Stimulated activated memory B cell treated with anti-CD40 and anti-IgM and Interleukin-4, amounts not matched to agents 10 μg/mL and 1 μg/mL and 100 μg/mL, for 72 hours (primary cell): ENCODE measurements around the gene ABL2.
"Not testable (repeated sequence)": the region's sequence is repeated elsewhere in the genome, so short reads cannot be mapped to it uniquely, and the experiment has no call there.

Experiments
- ATAC-seq: fragments of 150-1000 bp; cut with Tn5 transposase; 2 replicates; pipeline ENCODE4 v1.10.0; 2021
- H3K27ac Mint-ChIP-seq: one replicate; pipeline ENCODE4 v1.8.0; 2022; ENCODE audit warnings: mild to moderate bottlenecking, mixed read lengths
- H3K27me3 Mint-ChIP-seq: one replicate; pipeline ENCODE4 v1.8.0; 2022; ENCODE audit warnings: mixed read lengths
- H3K36me3 Mint-ChIP-seq: one replicate; pipeline ENCODE4 v1.8.0; 2022; ENCODE audit warnings: mixed read lengths
- H3K4me1 Mint-ChIP-seq: one replicate; pipeline ENCODE4 v1.8.0; 2022; ENCODE audit warnings: mixed read lengths
- H3K4me3 Mint-ChIP-seq: one replicate; pipeline ENCODE4 v1.8.0; 2022; ENCODE audit warnings: mild to moderate bottlenecking, moderate library complexity, mixed read lengths
- H3K9me3 Mint-ChIP-seq: one replicate; pipeline ENCODE4 v1.8.0; 2022; ENCODE audit warnings: mixed read lengths

Gene ABL2

DNA sequence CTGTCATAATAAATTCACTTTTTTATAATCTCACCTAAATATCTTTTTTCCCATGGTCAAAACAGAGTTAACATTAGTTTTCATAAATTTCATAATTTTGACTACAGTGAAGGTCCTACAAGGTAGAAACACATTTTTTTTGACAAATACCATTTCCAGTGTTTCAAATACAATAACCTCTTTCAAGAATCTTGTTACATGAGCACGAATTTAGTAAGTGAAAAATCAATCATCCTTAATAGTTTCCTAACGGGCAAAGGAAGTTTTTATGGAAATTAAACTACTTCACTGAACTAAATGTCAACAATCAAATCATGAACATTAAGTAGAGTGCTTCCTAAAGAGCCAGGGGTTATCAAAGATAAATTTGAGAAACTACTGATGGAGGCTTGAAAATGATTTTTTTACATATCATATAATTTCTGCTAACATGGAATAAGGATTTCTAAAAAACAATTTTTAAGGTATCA lies 35.4 kb downstream of the ABL2 start:
- Mint-ChIP-seq H3K4me1 (peaks cover 41% of the 10 kb centered on the region), H3K27me3 (no peaks in the 10 kb centered on the region), H3K9me3 (no peaks in the 10 kb centered on the region), H3K36me3 (peaks cover 10% of the 10 kb centered on the region), H3K27ac (no peak overlapping the region), H3K4me3 (no peak overlapping the region)
- ATAC-seq = no peak

- no peaks in the 10 kb centered on the region for H3K9me3 Mint-ChIP-seq
- H3K4me3 Mint-ChIP-seq = no peak overlapping the region
- H3K27ac Mint-ChIP-seq = no peak overlapping the region
- ATAC-seq = no peak
- H3K27me3 Mint-ChIP-seq = no peaks in the 10 kb centered on the region
- peaks cover 45% of the 10 kb centered on the region for H3K4me1 Mint-ChIP-seq
- peaks cover 21% of the 10 kb centered on the region for H3K36me3 Mint-ChIP-seq
Observed at GRCh38 chr1:179190861-179191260, 38.6 kb downstream of the ABL2 start.

DNA sequence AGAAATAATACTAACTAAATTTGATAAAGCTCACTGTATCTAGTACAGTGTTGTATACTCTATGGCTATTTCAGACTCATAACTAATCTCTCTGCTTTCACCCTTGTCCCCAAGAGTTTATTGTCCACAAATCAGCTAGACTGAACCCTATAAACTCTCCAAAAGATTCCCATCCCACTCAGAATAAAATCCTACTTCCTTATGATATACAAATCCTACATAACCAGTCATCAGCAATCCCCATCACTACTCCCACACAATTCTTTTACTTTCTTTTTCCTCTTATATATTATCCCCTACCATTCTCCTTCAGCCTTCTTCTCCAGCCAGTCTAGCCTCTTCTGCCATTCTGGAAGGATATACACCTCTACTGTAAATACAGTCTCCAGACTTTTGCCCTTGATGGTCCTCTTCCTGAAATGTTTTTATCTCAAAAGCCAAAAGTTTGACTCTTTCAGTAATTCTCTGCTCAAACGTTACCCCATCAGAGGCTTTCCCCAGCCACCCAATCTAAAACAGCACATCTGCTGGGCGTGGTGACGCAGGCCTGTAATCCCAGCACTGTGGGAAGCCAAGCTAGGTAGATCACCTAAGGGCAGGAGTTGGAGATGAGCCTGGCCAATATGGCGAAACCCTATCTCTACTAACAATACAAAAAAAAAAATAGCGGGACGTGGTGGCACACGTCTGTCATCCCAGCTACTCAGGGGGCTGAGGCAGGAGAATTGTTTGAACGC lies 41.6 kb downstream of the ABL2 start:
- peaks cover 37% of the 10 kb centered on the region for H3K4me1 Mint-ChIP-seq
- ATAC-seq = no peak
- peaks cover 17% of the 10 kb centered on the region for H3K36me3 Mint-ChIP-seq
- peak overlapping the region; percentile 37 for H3K27ac Mint-ChIP-seq
- no peaks in the 10 kb centered on the region for H3K9me3 Mint-ChIP-seq
- no peak overlapping the region for H3K4me3 Mint-ChIP-seq
- no peaks in the 10 kb centered on the region for H3K27me3 Mint-ChIP-seq

- Mint-ChIP-seq H3K9me3 (no peaks in the 10 kb centered on the region), H3K27me3 (no peaks in the 10 kb centered on the region), H3K27ac (no peak overlapping the region), H3K4me3 (no peak overlapping the region), H3K36me3 (peaks cover 17% of the 10 kb centered on the region), H3K4me1 (peaks cover 36% of the 10 kb centered on the region)
- no peak for ATAC-seq
Observed at GRCh38 chr1:179187043-179187442, 42.4 kb downstream of the ABL2 start.

DNA sequence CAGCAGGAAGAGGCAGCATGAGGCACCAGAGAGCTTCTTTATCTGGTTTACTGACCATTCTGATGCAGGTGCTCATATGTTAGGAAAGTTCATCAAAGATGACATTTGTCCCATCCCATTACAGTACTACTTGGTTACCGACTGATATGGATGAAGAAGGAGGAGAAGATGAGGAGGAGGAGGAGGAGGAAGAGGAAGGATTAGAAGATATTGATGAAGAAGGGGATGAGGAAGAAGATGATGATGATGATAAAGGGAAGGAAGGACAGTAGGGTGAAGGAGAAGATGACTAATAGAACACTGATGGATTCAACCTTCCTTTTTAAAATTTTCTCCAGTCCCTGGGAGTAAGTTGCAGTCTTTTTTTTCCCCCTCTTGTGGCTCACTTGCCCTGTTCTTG lies 45.1 kb downstream of the ABL2 start:
- no peaks in the 10 kb centered on the region for H3K27me3 Mint-ChIP-seq
- ATAC-seq = no peak
- no peak overlapping the region for H3K4me3 Mint-ChIP-seq
- H3K4me1 Mint-ChIP-seq = peaks cover 39% of the 10 kb centered on the region
- no peaks in the 10 kb centered on the region for H3K9me3 Mint-ChIP-seq
- peaks cover 14% of the 10 kb centered on the region for H3K36me3 Mint-ChIP-seq
- H3K27ac Mint-ChIP-seq = no peak overlapping the region

DNA sequence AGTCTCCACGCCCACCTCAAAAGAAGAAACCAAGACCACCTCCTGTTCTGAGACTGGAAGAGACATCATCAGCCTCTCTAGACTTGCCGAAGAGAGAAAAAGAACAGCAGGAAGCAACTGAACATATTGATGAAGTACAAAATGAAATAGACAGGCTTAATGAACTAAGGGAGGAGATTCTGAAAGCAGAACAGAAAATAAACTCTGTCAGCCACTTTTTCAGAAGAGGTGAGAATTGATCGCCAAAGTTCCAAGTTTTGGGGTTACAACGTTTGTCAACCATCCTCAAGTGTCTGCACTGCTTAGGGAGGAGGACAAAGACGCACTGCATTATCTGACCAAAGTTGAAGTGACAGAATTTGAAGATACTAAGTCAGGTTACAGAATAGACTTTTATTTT lies 45.6 kb downstream of the ABL2 start:
- no peak for ATAC-seq
- Mint-ChIP-seq H3K9me3 (no peaks in the 10 kb centered on the region), H3K27me3 (no peaks in the 10 kb centered on the region), H3K36me3 (peaks cover 11% of the 10 kb centered on the region), H3K4me1 (peaks cover 39% of the 10 kb centered on the region), H3K27ac (no peak overlapping the region), H3K4me3 (no peak overlapping the region)

- Mint-ChIP-seq H3K4me1 (peaks cover 17% of the 10 kb centered on the region), H3K9me3 (no peaks in the 10 kb centered on the region), H3K36me3 (no peaks in the 10 kb centered on the region), H3K4me3 (no peak overlapping the region), H3K27me3 (no peaks in the 10 kb centered on the region), H3K27ac (no peak overlapping the region)
- no peak for ATAC-seq
Observed at GRCh38 chr1:179178950-179179349, 50.5 kb downstream of the ABL2 start.

DNA sequence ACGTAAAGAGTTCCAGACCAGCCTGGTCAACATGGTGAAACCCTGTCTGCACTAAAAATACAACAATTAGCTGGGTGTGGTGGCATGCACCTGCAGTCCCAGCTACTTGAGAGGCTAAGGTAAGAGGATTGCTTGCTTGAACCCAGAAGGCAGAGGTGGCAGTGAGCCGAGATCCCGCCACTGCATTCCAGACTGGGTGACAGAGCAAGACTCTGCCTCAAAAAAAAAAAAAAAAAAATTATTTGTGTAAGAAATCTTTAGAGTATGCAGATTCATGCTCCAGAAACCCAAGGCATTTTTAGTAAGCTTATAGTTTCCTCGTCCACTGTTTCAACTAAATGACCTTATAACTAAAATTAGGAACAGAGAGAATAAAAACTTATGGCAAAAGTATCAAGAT lies 51.3 kb downstream of the ABL2 start:
- no peaks in the 10 kb centered on the region for H3K27me3 Mint-ChIP-seq
- H3K9me3 Mint-ChIP-seq = no peaks in the 10 kb centered on the region
- H3K4me1 Mint-ChIP-seq = peaks cover 17% of the 10 kb centered on the region
- H3K36me3 Mint-ChIP-seq = no peaks in the 10 kb centered on the region
- no peak for ATAC-seq
- H3K4me3 Mint-ChIP-seq = no peak overlapping the region
- H3K27ac Mint-ChIP-seq = no peak overlapping the region

- Mint-ChIP-seq H3K36me3 (no peaks in the 10 kb centered on the region), H3K27me3 (no peaks in the 10 kb centered on the region), H3K27ac (no peak overlapping the region), H3K4me1 (peaks cover 17% of the 10 kb centered on the region), H3K4me3 (no peak overlapping the region), H3K9me3 (no peaks in the 10 kb centered on the region)
- no peak for ATAC-seq
Observed at GRCh38 chr1:179177615-179178014, 51.9 kb downstream of the ABL2 start.

- Mint-ChIP-seq H3K27me3 (no peaks in the 10 kb centered on the region), H3K4me3 (no peak overlapping the region), H3K36me3 (no peaks in the 10 kb centered on the region), H3K27ac (no peak overlapping the region), H3K9me3 (no peaks in the 10 kb centered on the region), H3K4me1 (peaks cover 15% of the 10 kb centered on the region)
- no peak for ATAC-seq
Observed at GRCh38 chr1:179177182-179177581, 52.3 kb downstream of the ABL2 start.

- Mint-ChIP-seq H3K27ac (no peak overlapping the region), H3K27me3 (no peaks in the 10 kb centered on the region), H3K4me1 (peaks cover 2% of the 10 kb centered on the region), H3K36me3 (no peaks in the 10 kb centered on the region), H3K4me3 (no peak overlapping the region), H3K9me3 (no peaks in the 10 kb centered on the region)
- no peak for ATAC-seq
Observed at GRCh38 chr1:179175011-179175841, 54.3 kb downstream of the ABL2 start.

GRCh38 chr1:179170468-179170770 lies 59.1 kb downstream of the ABL2 start:
- not testable (repeated sequence) for H3K4me3 Mint-ChIP-seq, H3K36me3 Mint-ChIP-seq, H3K27ac Mint-ChIP-seq, H3K27me3 Mint-ChIP-seq, ATAC-seq, H3K9me3 Mint-ChIP-seq
- peaks cover 29% of the 10 kb centered on the region for H3K4me1 Mint-ChIP-seq

DNA sequence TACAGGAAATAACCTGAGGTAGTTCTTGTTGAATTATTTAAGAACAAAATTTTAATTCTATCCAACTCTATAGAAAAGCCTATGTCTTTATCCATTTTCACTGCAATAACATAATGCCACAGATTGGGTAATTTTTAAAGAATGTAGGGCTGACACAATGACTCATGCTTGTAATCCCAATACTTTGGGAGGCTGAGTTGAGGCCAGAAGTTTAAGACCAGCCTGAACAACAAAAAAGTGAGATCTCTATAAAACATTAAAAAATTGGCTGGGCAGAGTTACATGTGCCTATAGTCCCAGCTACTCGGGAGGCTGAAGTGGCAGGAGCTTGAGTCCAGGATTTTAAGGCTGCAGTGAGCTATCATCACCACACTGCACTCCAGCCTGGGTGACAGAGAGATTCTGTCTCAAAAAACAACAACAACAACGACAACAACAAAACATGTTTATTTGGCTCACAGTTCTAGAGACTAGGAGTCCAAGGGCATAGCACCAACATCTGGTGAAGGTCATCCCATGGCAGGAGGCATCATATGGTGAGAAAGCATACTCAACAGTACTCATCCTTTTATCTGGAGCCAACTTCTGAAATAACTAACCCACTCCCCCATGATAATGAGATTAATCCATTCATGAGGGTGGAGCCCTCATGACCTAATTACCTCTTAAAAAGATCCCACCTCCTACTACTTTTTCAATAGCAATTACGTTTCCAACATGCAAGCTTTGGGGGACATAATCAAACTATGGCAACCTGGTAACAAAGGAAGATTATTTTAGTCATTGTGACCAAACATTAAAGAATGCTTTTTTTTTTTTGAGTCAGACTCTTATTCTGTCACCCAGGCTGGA lies 59.6 kb downstream of the ABL2 start:
- peaks cover 29% of the 10 kb centered on the region for H3K4me1 Mint-ChIP-seq
- H3K9me3 Mint-ChIP-seq = no peaks in the 10 kb centered on the region
- no peak overlapping the region for H3K4me3 Mint-ChIP-seq
- no peaks in the 10 kb centered on the region for H3K27me3 Mint-ChIP-seq
- no peaks in the 10 kb centered on the region for H3K36me3 Mint-ChIP-seq
- no peak for ATAC-seq
- H3K27ac Mint-ChIP-seq = no peak overlapping the region

GRCh38 chr1:179168536-179168935 lies 60.9 kb downstream of the ABL2 start:
- H3K27me3 Mint-ChIP-seq = no peaks in the 10 kb centered on the region
- H3K4me3 Mint-ChIP-seq = no peak overlapping the region
- no peaks in the 10 kb centered on the region for H3K9me3 Mint-ChIP-seq
- peaks cover 29% of the 10 kb centered on the region for H3K4me1 Mint-ChIP-seq
- no peak for ATAC-seq
- H3K27ac Mint-ChIP-seq = peak overlapping the region; percentile 17
- H3K36me3 Mint-ChIP-seq = no peaks in the 10 kb centered on the region

GRCh38 chr1:179167955-179168354 lies 61.5 kb downstream of the ABL2 start:
- ATAC-seq = no peak
- Mint-ChIP-seq H3K4me3 (no peak overlapping the region), H3K9me3 (no peaks in the 10 kb centered on the region), H3K36me3 (no peaks in the 10 kb centered on the region), H3K27ac (peak overlapping the region; percentile 44), H3K4me1 (peaks cover 29% of the 10 kb centered on the region), H3K27me3 (no peaks in the 10 kb centered on the region)
